Mesenchymal stem cell (in vitro differentiated cells and primary cell): ENCODE results near the gene PRKCI.
A peak's percentile ranks its signal among the peaks of the same experiment; 100 is the strongest.
"Not testable (repeated sequence)": the region's sequence is repeated elsewhere in the genome, so short reads cannot be mapped to it uniquely, and the experiment has no call there.

Experiments
- DNase-seq: peaks from one replicate; pipeline ENCODE4 v3.0.0-alpha.2; 2013
- H2AFZ ChIP-seq: one replicate; pipeline ENCODE4 v1.6.1; 2013; ENCODE audit warnings: low read depth, mild to moderate bottlenecking, control low read depth, inconsistent platforms, low read length, moderate library complexity
- H2AK5ac ChIP-seq: 2 replicates; pipeline ENCODE4 v1.6.1; 2013; ENCODE audit warnings: low read length, moderate library complexity, mild to moderate bottlenecking, inconsistent platforms; ENCODE audit not compliant: severe bottlenecking
- H2BK120ac ChIP-seq: one replicate; pipeline ENCODE4 v1.6.1; 2013; ENCODE audit warnings: low read depth, mild to moderate bottlenecking, inconsistent platforms, low read length, moderate library complexity
- H2BK12ac ChIP-seq, 2 experiments: one replicate each; pipeline ENCODE4 v1.6.1; 2013; ENCODE audit warnings: inconsistent platforms in 2 of 2, low read length in 2 of 2, mild to moderate bottlenecking in 2 of 2, moderate library complexity in 2 of 2, control low read depth in 1 of 2
- H2BK15ac ChIP-seq: one replicate; pipeline ENCODE4 v1.6.1; 2013; ENCODE audit warnings: mild to moderate bottlenecking, low read depth, inconsistent platforms; ENCODE audit not compliant: poor library complexity, severe bottlenecking
- H2BK5ac ChIP-seq: 2 replicates; pipeline ENCODE4 v1.6.1; 2013; ENCODE audit warnings: low read depth, mild to moderate bottlenecking, low read length, control low read depth, inconsistent platforms; ENCODE audit not compliant: poor library complexity, severe bottlenecking
- H3K14ac ChIP-seq, 2 experiments: one replicate each; pipeline ENCODE4 v1.6.1; 2013; ENCODE audit warnings: inconsistent platforms in 2 of 2, low read length in 2 of 2, control low read depth in 1 of 2, mild to moderate bottlenecking in 1 of 2, moderate library complexity in 1 of 2
- H3K18ac ChIP-seq, 2 experiments: one replicate each; pipeline ENCODE4 v1.6.1; 2013; ENCODE audit warnings: inconsistent platforms in 2 of 2, low read length in 2 of 2, control low read depth in 1 of 2, low read depth in 1 of 2, mild to moderate bottlenecking in 1 of 2
- H3K23ac ChIP-seq, 2 experiments: one replicate each; pipeline ENCODE4 v1.6.1; 2013; ENCODE audit warnings: inconsistent platforms in 2 of 2, low read length in 2 of 2, mild to moderate bottlenecking in 2 of 2, moderate library complexity in 2 of 2, control low read depth in 1 of 2
- H3K27ac ChIP-seq: 2 replicates; pipeline ENCODE4 v1.5.1; 2013; ENCODE audit warnings: mild to moderate bottlenecking, moderate library complexity, low read length, control low read depth, inconsistent platforms; ENCODE audit not compliant: poor library complexity, severe bottlenecking
- H3K27me3 ChIP-seq, 2 experiments: 2 replicates each; pipeline versions ENCODE4 v1.6.1 to v1.7.0; 2013; ENCODE audit warnings: low read length in 2 of 2, mild to moderate bottlenecking in 2 of 2, moderate library complexity in 2 of 2, control low read depth in 1 of 2, inconsistent platforms in 1 of 2; ENCODE audit not compliant: control insufficient read depth in 1 of 2, insufficient read depth in 1 of 2
- H3K36me3 ChIP-seq, 2 experiments: 2 replicates each; pipeline versions ENCODE4 v1.6.1 to v1.7.0; 2013; ENCODE audit warnings: low read length in 2 of 2, control low read depth in 1 of 2, inconsistent platforms in 1 of 2, low read depth in 1 of 2, mild to moderate bottlenecking in 1 of 2; ENCODE audit not compliant: insufficient read depth in 2 of 2, control insufficient read depth in 1 of 2
- H3K4ac ChIP-seq, 2 experiments: one replicate each; pipeline ENCODE4 v1.6.1; 2013; ENCODE audit warnings: inconsistent platforms in 2 of 2, low read length in 2 of 2, mild to moderate bottlenecking in 2 of 2, moderate library complexity in 2 of 2, control low read depth in 1 of 2, low read depth in 1 of 2
- H3K4me1 ChIP-seq: 2 replicates; pipeline ENCODE4 v1.6.1; 2013; ENCODE audit warnings: low read depth, low read length, control low read depth; ENCODE audit not compliant: control insufficient read depth, insufficient read depth
- H3K4me2 ChIP-seq: 2 replicates; pipeline ENCODE4 v1.6.1; 2013; ENCODE audit warnings: low read length, mild to moderate bottlenecking, inconsistent platforms; ENCODE audit not compliant: poor library complexity, severe bottlenecking
- H3K4me3 ChIP-seq, 2 experiments: 2 replicates each; pipeline versions ENCODE4 v1.5.1 to v1.7.0; 2013; ENCODE audit warnings: low read length in 2 of 2, mild to moderate bottlenecking in 2 of 2, control low read depth in 1 of 2, low read depth in 1 of 2; ENCODE audit not compliant: insufficient read depth in 1 of 2
- H3K79me1 ChIP-seq: replicated peaks from 2 replicates; pipeline ENCODE4 v1.6.1; 2013; ENCODE audit warnings: mild to moderate bottlenecking, control low read depth, low read length, inconsistent platforms; ENCODE audit not compliant: poor library complexity, severe bottlenecking
- H3K9ac ChIP-seq: 2 replicates; pipeline ENCODE4 v1.7.0; 2013; ENCODE audit warnings: mild to moderate bottlenecking, low read length, moderate library complexity
- H3K9me3 ChIP-seq: 2 replicates; pipeline ENCODE4 v1.7.0; 2013; ENCODE audit warnings: mild to moderate bottlenecking, low read length; ENCODE audit not compliant: control insufficient read depth
- H4K8ac ChIP-seq: one replicate; pipeline ENCODE4 v1.6.1; 2013; ENCODE audit warnings: inconsistent platforms, mild to moderate bottlenecking, low read length, moderate library complexity
- H4K91ac ChIP-seq: one replicate; pipeline ENCODE4 v1.6.1; 2013; ENCODE audit warnings: mild to moderate bottlenecking, low read length, inconsistent platforms
- WGBS: methylation state at CpG from one replicate; pipeline ENCODE4 v1.1.7; 2013; ENCODE audit warnings: mixed read lengths; 5-methylcytosine and 5-hydroxymethylcytosine counted together

The PRKCI gene

GRCh38 chr3:170270282-170270881, 48.2 kb downstream of the PRKCI start:
- no peaks in the 10 kb centered on the region for H3K9me3 ChIP-seq
- H3K4ac ChIP-seq, result no peak overlapping the region
- peaks cover 18% of the 10 kb centered on the region for H3K79me1 ChIP-seq
- no peak overlapping the region for H2AFZ ChIP-seq
- H3K4me1 ChIP-seq, result no peaks in the 10 kb centered on the region
- no peak overlapping the region for H3K18ac ChIP-seq
- no peak overlapping the region for H3K27ac ChIP-seq
- H4K91ac ChIP-seq, result no peak overlapping the region
- no peak overlapping the region for H3K14ac ChIP-seq
- peaks cover 31 to 60% of the 10 kb centered on the region in 2 experiments for H3K36me3 ChIP-seq
- H3K4me2 ChIP-seq, result no peak overlapping the region
- no peak overlapping the region for H2BK5ac ChIP-seq
- H3K27me3 ChIP-seq, result no peaks in the 10 kb centered on the region
- H3K23ac ChIP-seq, result no peak overlapping the region
- H3K4me3 ChIP-seq, result no peak overlapping the region
- no peak overlapping the region for H3K9ac ChIP-seq
- no peak overlapping the region for H4K8ac ChIP-seq
- H2BK15ac ChIP-seq, result no peak overlapping the region
- no peak for DNase-seq
- H2BK12ac ChIP-seq, result no peak overlapping the region
- no peak overlapping the region for H2AK5ac ChIP-seq
- no peak overlapping the region for H2BK120ac ChIP-seq
- WGBS, result 96% methylated on average over 7 of the region's 11 CpGs

- H3K27me3 ChIP-seq, result no peaks in the 10 kb centered on the region
- H3K14ac ChIP-seq, result no peak overlapping the region
- no peak overlapping the region for H2BK120ac ChIP-seq
- no peak overlapping the region for H2BK5ac ChIP-seq
- no peak overlapping the region for H2AFZ ChIP-seq
- no peak overlapping the region for H3K27ac ChIP-seq
- H4K91ac ChIP-seq, result no peak overlapping the region
- no peak overlapping the region for H3K4me2 ChIP-seq
- H3K4me1 ChIP-seq, result peaks cover 3% of the 10 kb centered on the region
- 100% methylated on average over 1 of the region's 2 CpGs for WGBS
- H2BK15ac ChIP-seq, result no peak overlapping the region
- no peak overlapping the region for H3K9ac ChIP-seq
- H2BK12ac ChIP-seq, result no peak overlapping the region
- H2AK5ac ChIP-seq, result no peak overlapping the region
- peak; percentile 23 for DNase-seq
- H3K4me3 ChIP-seq, result no peak overlapping the region
- no peak overlapping the region for H3K18ac ChIP-seq
- H3K36me3 ChIP-seq, result peaks cover 27 to 71% of the 10 kb centered on the region in 2 experiments
- H4K8ac ChIP-seq, result no peak overlapping the region
- H3K9me3 ChIP-seq, result no peaks in the 10 kb centered on the region
- no peak overlapping the region for H3K23ac ChIP-seq
- peaks cover 13% of the 10 kb centered on the region for H3K79me1 ChIP-seq
- no peak overlapping the region for H3K4ac ChIP-seq
Measured at GRCh38 chr3:170274641-170275040, 52.4 kb downstream of the PRKCI start.

- no peak overlapping the region for H4K91ac ChIP-seq
- no peak overlapping the region for H3K27ac ChIP-seq
- 95% methylated on average over 2 of the region's 3 CpGs for WGBS
- no peak overlapping the region for H3K23ac ChIP-seq
- DNase-seq, result no peak
- peaks cover 26 to 73% of the 10 kb centered on the region in 2 experiments for H3K36me3 ChIP-seq
- H2BK12ac ChIP-seq, result no peak overlapping the region
- no peak overlapping the region for H2BK120ac ChIP-seq
- H3K18ac ChIP-seq, result no peak overlapping the region
- no peaks in the 10 kb centered on the region for H3K27me3 ChIP-seq
- H3K9ac ChIP-seq, result no peak overlapping the region
- H2BK15ac ChIP-seq, result no peak overlapping the region
- H3K79me1 ChIP-seq, result peaks cover 11% of the 10 kb centered on the region
- no peak overlapping the region for H2AK5ac ChIP-seq
- H2BK5ac ChIP-seq, result no peak overlapping the region
- H3K4me1 ChIP-seq, result peaks cover 3% of the 10 kb centered on the region
- no peak overlapping the region for H3K4ac ChIP-seq
- no peak overlapping the region for H3K4me2 ChIP-seq
- H3K9me3 ChIP-seq, result no peaks in the 10 kb centered on the region
- no peak overlapping the region for H3K14ac ChIP-seq
- H4K8ac ChIP-seq, result no peak overlapping the region
- H3K4me3 ChIP-seq, result no peak overlapping the region
- no peak overlapping the region for H2AFZ ChIP-seq
Measured at GRCh38 chr3:170275832-170276231, 53.6 kb downstream of the PRKCI start.

- not testable (repeated sequence) for H3K14ac ChIP-seq, H2BK120ac ChIP-seq
Measured at GRCh38 chr3:170277311-170277710, 55.1 kb downstream of the PRKCI start.

More at GRCh38 chr3:170277311-170277710, 55.1 kb downstream of the PRKCI start:
- H3K27ac ChIP-seq, H3K4me1 ChIP-seq, H3K9ac ChIP-seq, H3K4ac ChIP-seq, H3K23ac ChIP-seq, H4K91ac ChIP-seq, H3K18ac ChIP-seq, H2AK5ac ChIP-seq, DNase-seq, H3K9me3 ChIP-seq, H3K27me3 ChIP-seq, H2BK12ac ChIP-seq, H2BK15ac ChIP-seq, H3K4me2 ChIP-seq, H3K79me1 ChIP-seq, H2AFZ ChIP-seq, H2BK5ac ChIP-seq: not testable (repeated sequence)
- WGBS, result over 99% methylated on average over 10 of the region's 10 CpGs
- peaks cover 25 to 73% of the 10 kb centered on the region in 2 experiments for H3K36me3 ChIP-seq
- peak overlapping the region in 1 of 2 experiments; percentile 45 for H3K4me3 ChIP-seq
- H4K8ac ChIP-seq, result peak overlapping the region; percentile 60
